Measurements from ENCODE around the gene CDC42BPG. TPM values are rescaled to one million over a fixed set of nuclear protein-coding genes. Genes with fewer than 3 reads are reported as not detected.
A peak's percentile ranks its signal among the peaks of the same experiment; 100 is the strongest.

Gene CDC42BPG
- total RNA-seq, 2 donors from 2014 or later, result 44.5 to 45.5 TPM

DNA sequence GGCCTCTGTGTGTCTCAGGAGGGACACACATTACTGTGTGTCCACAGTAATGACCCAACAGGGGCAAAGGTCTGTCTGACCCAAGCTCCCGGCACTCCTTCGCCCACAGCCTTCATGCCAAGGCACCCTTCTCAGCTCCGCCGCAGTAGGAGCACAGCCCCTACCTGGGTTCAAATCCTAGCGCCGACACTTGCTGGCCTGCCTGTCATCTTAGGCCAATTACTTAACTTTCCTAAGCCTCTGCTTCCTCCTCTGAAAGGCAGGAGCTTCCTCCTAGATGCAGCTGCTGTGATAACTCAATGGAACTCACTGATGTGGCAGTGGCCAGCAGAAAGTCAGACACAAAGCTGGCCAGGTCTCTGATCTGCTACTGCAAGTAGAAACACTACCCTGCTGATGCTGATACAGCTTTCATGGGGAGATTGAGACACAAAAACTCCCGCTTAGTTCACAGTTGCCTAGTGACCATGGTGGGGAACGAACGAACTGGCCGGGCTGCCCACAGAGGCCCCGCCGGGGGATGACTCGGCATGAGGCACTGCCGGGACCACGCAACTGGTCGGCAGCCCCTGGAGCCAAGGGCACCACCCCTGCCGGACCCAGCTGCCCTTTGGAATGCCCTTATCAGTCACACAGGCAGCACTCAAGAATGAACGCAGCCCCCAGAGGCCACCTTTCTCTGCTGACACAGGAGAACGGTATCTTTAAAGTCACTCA lies 25.9 kb upstream of the CDC42BPG start:
- ATAC-seq (no peak), DNase-seq (peak in 1 of 2 donors; percentile 26)
- intact Hi-C loops (cut with DNase I, micrococcal nuclease), result no loop called here

DNA sequence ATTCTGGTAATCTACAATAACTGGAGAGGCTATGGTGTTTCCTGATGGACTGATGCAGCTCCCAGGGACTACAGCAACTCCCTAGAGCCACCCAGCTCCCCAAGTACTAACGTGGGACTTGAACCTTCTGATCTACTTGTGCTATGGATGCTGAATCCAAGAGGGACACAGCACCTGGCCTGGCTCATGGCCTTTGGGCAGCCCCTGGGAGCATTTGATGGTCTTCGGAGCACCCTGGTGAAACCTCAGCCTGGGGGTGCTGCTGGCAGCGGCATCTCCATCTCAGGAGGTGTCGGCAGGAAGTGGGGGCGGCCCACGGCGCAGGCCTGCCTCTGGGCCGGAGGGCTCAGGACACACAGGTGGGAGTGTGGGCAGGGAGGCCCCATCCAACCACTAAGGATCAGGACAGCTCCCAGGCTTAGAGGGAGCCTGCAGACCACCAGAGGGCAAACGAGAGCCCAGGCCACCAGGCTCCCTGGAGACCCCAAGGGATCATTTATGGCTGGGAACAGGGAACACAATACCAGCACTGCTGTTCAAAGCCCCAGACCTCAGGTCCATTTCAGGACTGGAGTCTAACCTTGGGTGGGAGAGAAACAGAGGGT lies 25.2 kb upstream of the CDC42BPG start:
- no peak for ATAC-seq
- DNase-seq, result peak in 1 of 2 donors; percentile 38

DNA sequence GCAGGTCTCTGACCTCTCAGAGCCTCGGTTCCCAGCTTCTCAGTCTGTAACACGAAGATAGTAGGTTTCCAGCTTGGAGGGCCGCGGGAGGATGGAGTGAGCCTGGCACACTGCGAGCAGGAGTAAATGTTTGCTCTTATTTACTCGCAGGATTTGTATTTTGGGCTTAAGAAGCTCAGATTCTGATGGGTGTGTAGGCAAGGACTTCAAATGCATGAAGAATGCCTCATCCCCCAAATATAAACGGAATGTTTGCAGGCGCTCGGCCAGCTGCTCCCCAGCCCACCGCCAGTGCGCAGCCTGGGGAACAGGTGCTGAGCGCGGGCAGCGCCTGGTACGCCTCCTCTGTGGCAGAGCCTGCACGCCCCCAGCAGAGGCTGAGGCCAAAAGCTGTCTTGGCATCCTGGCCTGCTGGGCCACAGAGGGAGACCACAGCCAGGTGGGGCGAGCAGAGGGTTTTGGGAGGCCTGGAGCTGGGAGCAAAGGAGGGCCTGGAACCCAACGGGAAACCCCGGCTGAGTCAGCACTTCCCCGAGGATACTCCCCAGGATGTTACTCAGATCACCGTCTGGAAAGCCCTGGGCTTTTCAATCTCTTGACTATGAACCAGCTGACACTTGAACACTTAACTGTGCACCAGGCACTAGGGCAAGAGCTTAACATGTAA lies 24.6 kb upstream of the CDC42BPG start:
- ATAC-seq (no peak), DNase-seq (peak in 1 of 2 donors; percentile 24)
- intact Hi-C loops (cut with DNase I, micrococcal nuclease), result no loop called here

More for the DNA sequence above, 25.2 kb upstream of the CDC42BPG start:
- intact Hi-C loops (cut with DNase I, micrococcal nuclease), result no loop called here

DNA sequence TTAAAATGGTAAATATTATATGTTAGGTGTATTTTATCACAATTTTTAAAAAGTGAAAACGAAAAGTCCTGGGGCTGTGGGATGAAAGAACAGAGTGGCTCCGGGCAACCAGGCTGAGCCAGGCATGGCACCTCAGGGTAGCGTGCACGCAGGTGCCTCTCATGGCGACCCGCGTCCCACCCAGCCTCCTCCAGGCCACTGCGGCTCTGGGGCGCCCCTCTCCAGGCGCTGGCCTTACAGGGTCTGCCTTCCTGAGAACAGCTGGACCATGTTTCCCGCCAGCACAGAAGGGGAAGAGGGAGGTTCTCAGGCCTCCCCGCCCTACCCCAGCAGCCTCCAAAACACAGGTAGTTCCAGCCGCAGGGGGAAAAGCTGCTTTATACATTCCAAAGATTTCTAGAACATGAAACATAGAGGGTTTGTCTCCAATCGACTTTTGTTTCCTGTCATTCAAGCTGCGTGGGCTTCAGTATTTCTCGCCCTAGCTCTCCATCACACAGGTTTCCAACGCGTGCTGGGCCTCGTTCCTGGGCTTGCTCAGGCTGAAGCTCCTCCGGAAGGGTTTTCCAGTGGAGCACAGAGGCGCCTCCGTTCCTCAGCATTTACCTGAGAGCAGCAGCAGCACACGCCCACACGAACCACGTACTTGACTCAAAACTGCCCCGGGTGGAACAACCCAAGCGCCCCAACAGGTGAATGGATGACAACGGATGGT lies 23.5 kb upstream of the CDC42BPG start:
- ATAC-seq (no peak), DNase-seq (no peak)
- intact Hi-C loops (cut with DNase I, micrococcal nuclease), result no loop called here

DNA sequence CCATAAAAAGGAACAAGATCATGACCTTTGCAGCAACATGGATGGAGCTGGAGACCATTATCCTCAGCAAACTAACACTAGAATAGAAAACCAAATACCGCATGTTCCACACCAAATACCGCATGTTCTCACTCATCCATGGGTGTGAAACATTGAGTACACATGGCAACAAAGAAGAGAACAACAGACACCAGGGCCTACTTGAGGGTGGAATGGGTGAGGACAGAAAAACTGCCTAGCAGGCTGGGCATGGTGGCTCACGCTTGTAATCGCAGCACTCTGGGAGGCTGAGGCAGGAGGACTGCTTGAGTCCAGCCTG lies 21.7 kb upstream of the CDC42BPG start:
- intact Hi-C loops (cut with DNase I, micrococcal nuclease), result no loop called here
- ATAC-seq (no peak), DNase-seq (no peak)

DNA sequence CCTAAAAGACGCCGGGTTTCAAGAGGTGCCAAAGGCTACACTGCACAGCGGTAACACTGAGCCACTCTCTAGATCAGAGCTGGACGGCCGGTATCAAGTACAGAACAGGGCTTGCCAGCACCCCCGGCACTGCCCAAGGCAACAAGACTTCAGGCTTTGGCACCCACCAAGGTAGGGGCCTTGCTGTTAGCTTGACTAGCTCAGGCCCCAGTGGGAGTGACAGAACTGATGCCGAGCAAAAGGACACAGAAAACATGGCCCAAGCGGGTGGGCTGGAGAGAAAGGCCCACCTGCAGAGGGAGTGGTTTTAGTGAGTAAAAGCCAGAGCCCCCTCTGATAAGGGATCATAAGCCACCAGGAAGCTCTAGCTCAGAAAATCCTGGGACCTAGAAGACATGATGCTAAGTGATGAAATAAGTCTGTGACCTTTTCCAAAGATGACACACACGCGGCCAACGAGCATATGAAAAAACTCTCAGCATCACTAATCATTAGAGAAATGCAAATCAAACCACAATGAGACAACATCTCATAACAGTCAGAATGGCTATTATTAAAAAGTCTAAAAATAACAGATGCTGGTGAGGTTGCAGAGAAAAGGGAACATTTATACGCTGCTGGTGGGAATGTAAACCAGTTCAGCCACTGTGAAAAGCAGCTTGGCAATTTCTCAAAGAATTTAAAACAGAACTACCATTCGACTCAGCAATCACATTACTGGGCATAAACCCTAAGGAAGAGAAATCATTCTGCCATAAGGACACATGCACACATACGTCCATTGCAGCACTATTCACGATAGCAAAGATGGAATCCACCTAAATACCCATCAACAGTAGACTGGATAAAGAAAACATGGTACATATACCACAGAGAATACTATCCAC lies 21.1 kb upstream of the CDC42BPG start:
- intact Hi-C loops (cut with DNase I, micrococcal nuclease), result no loop called here
- DNase-seq (peak in 1 of 2 donors; percentile 19), ATAC-seq (no peak)

DNA sequence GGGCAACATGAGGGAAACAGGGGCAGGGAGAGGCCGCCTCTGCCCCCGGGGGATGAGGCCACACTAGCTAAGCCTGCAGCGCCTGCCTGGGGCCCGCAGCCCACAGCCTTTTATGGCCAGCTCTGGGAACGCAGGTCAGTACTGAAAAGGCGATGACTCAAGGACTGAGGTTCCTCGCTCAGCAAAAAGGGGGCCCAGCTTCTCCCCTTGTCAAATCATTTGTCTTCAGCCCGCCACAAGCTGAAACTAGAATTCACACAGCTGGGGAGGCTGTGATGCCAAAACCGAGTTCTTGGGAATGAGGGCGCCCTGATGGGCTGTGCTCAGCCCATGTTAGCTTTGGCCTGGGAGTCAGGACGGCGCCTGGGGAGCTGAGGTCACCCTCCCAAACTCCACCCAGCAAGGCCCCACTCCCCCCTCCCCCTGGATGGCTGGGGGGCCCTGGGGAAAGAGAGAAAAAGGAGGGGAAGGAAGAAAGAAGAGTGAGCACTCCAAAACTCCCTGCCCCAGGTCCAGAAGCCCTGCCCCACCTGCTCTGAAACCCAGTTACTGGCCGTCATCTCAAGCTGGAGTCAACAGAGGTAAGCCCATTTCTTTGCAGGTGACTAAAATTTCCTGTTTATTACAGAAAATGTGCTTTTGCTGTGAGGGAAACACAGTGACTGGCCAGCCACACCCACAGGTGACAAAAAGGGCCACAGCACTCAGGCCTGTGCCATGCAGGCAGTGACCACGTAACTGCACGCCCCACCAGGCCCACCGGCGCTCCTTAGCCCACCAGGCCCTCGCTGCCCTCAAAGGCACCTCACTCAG lies 20.2 kb upstream of the CDC42BPG start:
- DNase-seq (peak; percentile 43 to 76), ATAC-seq (peak; percentile 37)
- intact Hi-C loops (cut with DNase I, micrococcal nuclease), result no loop called here

DNA sequence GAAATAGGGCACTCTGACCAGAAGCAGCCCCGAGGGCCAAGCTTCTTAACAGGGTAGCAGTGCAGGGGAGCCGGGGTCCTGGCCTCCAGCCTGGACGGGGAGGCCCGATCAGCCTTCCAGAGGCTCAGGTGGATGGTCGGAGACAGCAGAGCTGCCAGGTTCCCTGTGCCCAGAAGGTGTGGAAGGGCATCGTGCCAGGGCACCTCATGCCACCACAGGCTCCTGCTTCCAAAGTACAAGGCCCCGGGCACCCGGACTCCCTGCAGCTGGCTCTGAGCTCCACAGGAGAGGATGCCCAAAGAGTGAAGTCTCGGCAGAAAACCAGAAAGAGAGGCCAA lies 19.7 kb upstream of the CDC42BPG start:
- intact Hi-C loops (cut with DNase I, micrococcal nuclease), result no loop called here
- ATAC-seq, result no peak

DNA sequence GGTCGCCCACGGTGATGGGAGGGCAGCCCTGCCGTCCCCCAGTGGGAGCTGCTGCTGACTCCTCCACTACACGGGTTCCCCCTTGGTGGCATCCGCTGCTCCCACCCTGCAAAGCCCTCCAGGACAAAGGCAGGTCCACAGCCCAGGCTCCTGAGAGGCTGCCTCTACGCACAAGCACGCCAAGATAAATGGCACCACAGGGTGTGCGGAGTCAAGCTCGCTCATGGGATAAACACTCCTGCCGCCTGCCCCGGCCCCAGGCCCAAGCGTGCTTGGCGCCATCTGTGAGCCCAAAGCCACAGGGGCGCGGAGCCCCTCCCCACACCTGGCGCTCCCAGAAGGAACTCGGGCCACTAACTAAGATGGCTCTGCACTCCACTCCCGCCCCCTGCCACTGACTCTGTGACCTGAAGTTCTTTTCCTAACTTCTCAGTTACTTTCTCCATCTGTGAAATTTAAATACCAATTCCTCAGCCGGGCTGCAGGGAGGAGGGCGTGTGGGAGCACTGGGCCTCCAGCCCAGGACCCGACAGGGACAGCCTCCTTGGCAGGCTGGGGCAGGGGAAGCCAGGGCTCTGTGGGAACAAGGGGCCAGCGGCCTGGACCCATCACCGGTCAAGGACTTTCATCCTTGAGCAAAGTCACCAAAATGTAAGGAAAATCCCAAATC lies 19.1 kb upstream of the CDC42BPG start:
- ATAC-seq (no peak), DNase-seq (peak in 1 of 2 donors; percentile 19)
- intact Hi-C loops (cut with DNase I, micrococcal nuclease), result no loop called here

More for the DNA sequence above, 19.7 kb upstream of the CDC42BPG start:
- no peak for DNase-seq

DNA sequence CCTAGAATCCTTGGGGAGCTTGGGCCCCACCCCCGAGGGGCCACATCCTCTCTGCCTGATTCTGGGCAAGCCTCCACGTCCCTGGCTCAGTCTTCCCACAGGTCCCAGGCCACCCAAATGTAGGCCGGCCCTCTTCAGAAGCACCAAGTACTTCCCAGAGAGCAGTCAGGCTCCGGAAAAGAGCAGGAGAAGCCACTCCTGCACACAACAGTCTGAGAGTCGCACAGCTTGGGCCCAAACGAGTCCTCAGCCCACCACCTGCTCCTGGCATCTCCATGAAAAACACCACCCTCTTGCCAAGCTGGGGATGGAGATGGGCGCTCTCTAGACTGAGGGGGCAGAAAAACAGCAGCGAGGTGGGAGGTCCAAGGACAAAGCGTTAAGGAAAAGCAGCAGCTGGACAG lies 18.5 kb upstream of the CDC42BPG start:
- peak in 1 of 2 donors; percentile 33 for DNase-seq
- intact Hi-C loops (cut with DNase I, micrococcal nuclease), result no loop called here
- no peak for ATAC-seq

DNA sequence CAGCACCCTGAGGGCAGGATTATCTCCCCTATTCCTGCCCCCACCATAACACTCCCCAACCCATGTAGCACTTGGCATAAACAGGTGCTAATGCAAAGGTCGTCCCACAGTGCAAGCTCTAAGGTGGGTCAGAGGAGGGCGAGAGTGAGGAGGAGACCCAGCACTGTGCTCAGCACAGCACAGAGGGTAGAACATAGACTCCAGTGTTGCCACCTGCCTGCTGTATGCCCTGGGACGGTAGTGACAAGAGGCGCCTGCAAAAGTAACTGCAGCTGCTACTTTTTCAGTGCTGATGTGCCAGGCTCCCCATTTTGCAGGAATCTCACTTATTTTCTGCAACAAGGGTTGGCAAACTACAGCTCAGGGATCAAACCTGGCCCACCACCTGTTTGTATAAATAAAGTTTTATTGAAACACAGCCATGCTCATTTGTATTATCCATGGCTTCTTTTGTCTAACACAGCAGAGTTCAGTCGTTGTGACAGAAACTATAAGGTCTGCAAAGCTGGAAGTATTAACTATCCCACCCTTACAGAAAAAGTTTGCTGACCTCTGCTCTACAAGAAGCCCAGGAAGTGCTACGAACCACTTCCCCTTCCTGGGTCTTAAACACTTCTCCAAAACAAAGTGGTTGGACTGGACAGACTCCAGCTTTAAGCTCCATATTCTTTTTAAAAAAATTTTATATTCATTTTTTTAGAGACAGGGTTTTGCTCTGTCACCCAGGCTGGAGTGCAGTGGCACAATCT lies 16.9 kb upstream of the CDC42BPG start:
- no peak for ATAC-seq
- intact Hi-C loops (cut with DNase I, micrococcal nuclease), result no loop called here
- DNase-seq, result no peak

DNA sequence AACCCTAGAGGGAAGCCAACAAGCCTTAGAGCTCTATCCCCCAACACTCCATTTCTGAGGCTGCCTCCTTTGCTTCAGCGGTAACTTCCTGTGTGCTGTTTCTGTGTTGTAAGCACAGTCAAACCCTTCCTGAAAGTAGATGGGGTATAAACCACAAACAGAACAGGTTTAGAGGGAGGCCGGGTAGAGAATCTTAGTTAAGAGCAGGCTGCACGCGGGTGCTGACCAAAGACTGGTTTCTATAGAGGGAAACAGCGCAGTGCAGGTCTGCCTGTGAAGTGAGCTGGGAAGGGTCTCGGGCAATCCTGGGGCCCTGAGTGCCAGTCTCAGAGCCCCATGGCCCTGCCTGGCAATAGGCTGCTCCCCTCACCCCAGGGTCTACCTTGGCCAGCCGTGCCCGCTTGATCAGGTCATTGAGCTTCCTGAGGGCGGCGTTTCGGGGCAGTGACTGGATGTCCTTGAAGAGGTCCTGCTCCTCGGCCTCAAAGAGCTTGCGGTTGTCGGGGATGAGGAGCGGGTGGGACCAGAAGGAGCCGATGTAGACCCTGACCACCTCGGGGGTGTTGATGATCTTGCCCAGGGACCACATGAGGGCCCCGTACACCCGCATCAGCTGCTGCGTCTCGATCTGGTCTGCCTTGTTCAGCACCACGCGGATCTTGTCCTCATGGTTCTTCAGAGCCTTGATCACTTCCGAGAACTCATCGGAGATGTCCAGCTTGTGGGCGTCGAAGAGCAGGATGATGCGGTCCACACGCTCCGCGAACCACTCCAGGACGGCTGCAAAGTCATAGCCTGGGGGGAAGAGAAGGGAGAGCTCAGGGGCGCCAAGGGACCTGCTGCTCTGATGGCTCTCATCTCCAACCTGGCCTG lies 15.3 kb upstream of the CDC42BPG start:
- ATAC-seq (no peak), DNase-seq (peak in 1 of 2 donors; percentile 9)
- intact Hi-C loops (cut with DNase I, micrococcal nuclease), result no loop called here

DNA sequence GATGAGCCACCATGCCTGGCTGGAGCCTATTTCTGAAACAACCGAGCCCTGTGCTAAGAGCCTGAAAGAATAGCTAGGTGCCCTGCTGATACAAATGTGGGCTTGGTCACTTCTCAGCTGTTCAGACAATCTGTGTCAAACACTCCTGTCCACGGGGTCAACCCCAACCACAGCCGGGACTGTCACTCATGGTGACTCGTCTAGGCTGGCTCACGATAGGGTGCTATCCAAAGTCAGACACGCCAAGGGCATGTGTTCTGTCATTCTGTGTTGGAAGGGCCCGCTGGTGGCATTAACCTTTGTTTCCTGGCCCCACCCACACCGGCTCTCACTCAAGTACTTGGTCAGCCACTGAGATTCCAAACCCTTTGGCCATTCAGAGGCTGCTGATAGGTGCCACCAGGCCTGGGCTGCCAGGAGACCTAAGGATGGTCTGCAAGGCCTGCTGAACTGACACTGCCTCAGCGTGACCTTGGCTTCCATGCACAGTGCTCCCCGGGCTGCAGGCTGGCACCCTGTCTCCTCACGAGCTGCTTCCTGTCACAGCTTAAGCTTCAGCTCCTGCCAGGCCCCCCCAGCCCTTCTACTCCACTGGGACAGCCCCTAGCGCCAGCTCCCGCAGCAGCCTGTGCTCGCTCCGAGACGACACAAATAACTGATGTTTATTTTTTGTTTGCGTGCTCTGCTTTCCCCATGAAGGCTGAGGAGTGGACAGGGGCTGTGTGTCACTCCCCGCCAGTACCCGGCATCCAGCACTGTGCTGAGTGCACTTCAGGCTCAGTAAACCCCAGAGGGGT lies 14.2 kb upstream of the CDC42BPG start:
- ATAC-seq (peak; percentile 35), DNase-seq (peak in 1 of 2 donors; percentile 57)
- intact Hi-C loops (cut with DNase I, micrococcal nuclease), result no loop called here

DNA sequence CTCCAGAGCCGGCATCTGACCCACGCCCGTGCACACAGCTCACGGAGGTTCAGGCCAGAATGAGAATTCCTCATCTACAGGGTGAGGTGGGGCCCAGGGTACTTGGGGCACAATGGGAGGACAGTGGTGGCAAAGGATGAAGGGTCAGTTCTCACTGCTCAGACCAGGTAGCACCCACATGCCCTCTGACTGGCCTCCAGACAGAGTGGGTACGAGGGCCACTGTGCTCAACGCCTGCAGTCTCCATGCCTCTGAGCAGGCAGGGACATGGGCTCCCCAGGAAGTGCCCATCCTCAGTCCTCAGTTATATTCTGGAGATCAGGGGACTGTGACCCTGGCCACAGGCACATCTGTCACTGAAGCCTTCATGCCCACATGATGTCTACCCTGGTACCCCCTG lies 13.0 kb upstream of the CDC42BPG start:
- intact Hi-C loops (cut with DNase I, micrococcal nuclease), result no loop called here
- ATAC-seq, result no peak
- no peak for DNase-seq
